Subcutaneous abdominal adipose tissue (tissue), 5 donors: ENCODE results near the gene SDS.

Experiments used
- H3K27ac ChIP-seq: one replicate; pipeline ENCODE4 v1.7.0; 2013; ENCODE audit warnings: low read depth, mild to moderate bottlenecking, inconsistent platforms, low read length, moderate library complexity
- H3K27me3 ChIP-seq, 5 donors: one replicate each; pipeline ENCODE4 v1.7.0; 2013; ENCODE audit warnings: low read length in 5 of 5, inconsistent platforms in 1 of 5; ENCODE audit not compliant: control insufficient read depth in 5 of 5, insufficient read depth in 4 of 5
- H3K36me3 ChIP-seq, 5 donors: one replicate each; pipeline ENCODE4 v1.7.0; 2013; ENCODE audit warnings: low read length in 5 of 5; ENCODE audit not compliant: control insufficient read depth in 5 of 5, insufficient read depth in 5 of 5
- H3K4me1 ChIP-seq, 5 donors: one replicate each; pipeline ENCODE4 v1.7.0; 2013; ENCODE audit warnings: low read length in 5 of 5, mild to moderate bottlenecking in 3 of 5, moderate library complexity in 1 of 5; ENCODE audit not compliant: control insufficient read depth in 5 of 5, insufficient read depth in 5 of 5
- H3K4me3 ChIP-seq, 5 donors: one replicate each; pipeline ENCODE4 v1.7.0; 2013; ENCODE audit warnings: low read length in 5 of 5, low read depth in 1 of 5
- H3K9ac ChIP-seq, 5 donors: one replicate each; pipeline ENCODE4 v1.7.0; 2013; ENCODE audit warnings: low read length in 5 of 5, mild to moderate bottlenecking in 4 of 5, moderate library complexity in 3 of 5
- H3K9me3 ChIP-seq, 5 donors: one replicate each; pipeline ENCODE4 v1.7.0; 2013; ENCODE audit warnings: low read length in 5 of 5; ENCODE audit not compliant: control insufficient read depth in 5 of 5
- donor health status: healthy.
- donor health status: healthy.
- donor health status: healthy.
- donor health status: healthy.
- donor health status: healthy.

Gene SDS

GRCh38 chr12:113416091-113416754, 12.5 kb upstream of the SDS start:
- H3K27ac ChIP-seq = peak overlapping the region; percentile 6
- no peaks in the 10 kb centered on the region for H3K9me3 ChIP-seq
- H3K27me3 ChIP-seq = no peaks in the 10 kb centered on the region
- H3K4me1 ChIP-seq = peaks cover 0 to 14% (median 3%) of the 10 kb centered on the region in 5 donors
- H3K36me3 ChIP-seq = no peaks in the 10 kb centered on the region
- H3K4me3 ChIP-seq = no peak overlapping the region
- no peak overlapping the region for H3K9ac ChIP-seq

GRCh38 chr12:113414519-113415038, 10.9 kb upstream of the SDS start:
- peaks cover 0 to 13% (median 3%) of the 10 kb centered on the region in 5 donors for H3K4me1 ChIP-seq

GRCh38 chr12:113413488-113413939, 9.8 kb upstream of the SDS start:
- no peak overlapping the region for H3K4me3 ChIP-seq
- H3K36me3 ChIP-seq = no peaks in the 10 kb centered on the region
- peaks cover 0 to 5% (median 0%) of the 10 kb centered on the region in 5 donors for H3K27me3 ChIP-seq
- no peak overlapping the region for H3K9ac ChIP-seq
- no peaks in the 10 kb centered on the region for H3K9me3 ChIP-seq
- H3K27ac ChIP-seq = no peak overlapping the region
- peaks cover 0 to 10% (median 3%) of the 10 kb centered on the region in 5 donors for H3K4me1 ChIP-seq

More at GRCh38 chr12:113414519-113415038, 10.9 kb upstream of the SDS start:
- Histone ChIP-seq H3K9me3 (no peaks in the 10 kb centered on the region), H3K27ac (no peak overlapping the region), H3K9ac (no peak overlapping the region), H3K4me3 (no peak overlapping the region), H3K27me3 (peaks cover 0 to 5% (median 0%) of the 10 kb centered on the region in 5 donors), H3K36me3 (no peaks in the 10 kb centered on the region)

GRCh38 chr12:113409462-113410124, 5.9 kb upstream of the SDS start:
- Histone ChIP-seq H3K9me3 (no peaks in the 10 kb centered on the region), H3K27ac (no peak overlapping the region), H3K27me3 (peaks cover 0 to 5% (median 0%) of the 10 kb centered on the region in 5 donors), H3K36me3 (no peaks in the 10 kb centered on the region), H3K9ac (no peak overlapping the region), H3K4me3 (no peak overlapping the region), H3K4me1 (peaks cover 2 to 10% (median 5%) of the 10 kb centered on the region in 5 donors)

GRCh38 chr12:113408756-113409298, 5.1 kb upstream of the SDS start:
- Histone ChIP-seq H3K27me3 (peaks cover 0 to 5% (median 0%) of the 10 kb centered on the region in 5 donors), H3K9me3 (no peaks in the 10 kb centered on the region), H3K4me3 (no peak overlapping the region), H3K4me1 (peaks cover 2 to 14% (median 9%) of the 10 kb centered on the region in 5 donors), H3K27ac (no peak overlapping the region), H3K36me3 (no peaks in the 10 kb centered on the region), H3K9ac (no peak overlapping the region)

GRCh38 chr12:113407931-113408600, 4.4 kb upstream of the SDS start:
- Histone ChIP-seq H3K4me3 (no peak overlapping the region), H3K36me3 (no peaks in the 10 kb centered on the region), H3K27ac (peak overlapping the region; percentile 1), H3K27me3 (peaks cover 0 to 5% (median 0%) of the 10 kb centered on the region in 5 donors), H3K9me3 (no peaks in the 10 kb centered on the region), H3K4me1 (peaks cover 0 to 18% (median 11%) of the 10 kb centered on the region in 5 donors), H3K9ac (peak overlapping the region in 1 of 5 donors; percentile 37)

- H3K9me3 ChIP-seq = no peaks in the 10 kb centered on the region
- H3K4me3 ChIP-seq = no peak overlapping the region
- H3K9ac ChIP-seq = no peak overlapping the region
- peaks cover 0 to 18% (median 11%) of the 10 kb centered on the region in 5 donors for H3K4me1 ChIP-seq
- H3K27ac ChIP-seq = no peak overlapping the region
- peaks cover 0 to 5% (median 2%) of the 10 kb centered on the region in 5 donors for H3K27me3 ChIP-seq
- H3K36me3 ChIP-seq = no peaks in the 10 kb centered on the region
Measured at GRCh38 chr12:113405694-113406093, 2.0 kb upstream of the SDS start.

GRCh38 chr12:113402586-113403260, 964 bp downstream of the SDS start:
- H3K4me3 ChIP-seq = no peak overlapping the region
- H3K36me3 ChIP-seq = no peaks in the 10 kb centered on the region
- no peak overlapping the region for H3K27ac ChIP-seq
- H3K9me3 ChIP-seq = no peaks in the 10 kb centered on the region
- peaks cover 0 to 12% (median 6%) of the 10 kb centered on the region in 5 donors for H3K27me3 ChIP-seq
- H3K4me1 ChIP-seq = peaks cover 0 to 14% (median 5%) of the 10 kb centered on the region in 5 donors
- no peak overlapping the region for H3K9ac ChIP-seq
